Gastrocnemius medialis (tissue), 4 donors: ENCODE results near the gene C1orf198.

Experiments used
- POLR2A ChIP-seq, 2 donors: fragments of 450-650 bp; IDR thresholded peaks; one replicate each; pipeline ENCODE4 v1.6.1; 2017; ENCODE audit warnings: antibody characterized with exemption in 2 of 2, mild to moderate bottlenecking in 2 of 2, moderate library complexity in 2 of 2
- TF ChIP-seq, protein P1 (sequence below), 5 experiments: fragments of 450-650 bp in 3 of 5; fragments of 200-600 bp in 2 of 5; sonication (generic) in 2 of 5; IDR thresholded peaks in 4 of 5; conservative IDR thresholded peaks in 1 of 5; 1 replicate in 4 of 5; 2 replicates in 1 of 5; pipeline ENCODE4 v1.5.1; 2016 to 2019; ENCODE audit warnings: antibody characterized with exemption in 5 of 5, mild to moderate bottlenecking in 3 of 5, moderate library complexity in 3 of 5

- TF ChIP-seq, protein P1, sequence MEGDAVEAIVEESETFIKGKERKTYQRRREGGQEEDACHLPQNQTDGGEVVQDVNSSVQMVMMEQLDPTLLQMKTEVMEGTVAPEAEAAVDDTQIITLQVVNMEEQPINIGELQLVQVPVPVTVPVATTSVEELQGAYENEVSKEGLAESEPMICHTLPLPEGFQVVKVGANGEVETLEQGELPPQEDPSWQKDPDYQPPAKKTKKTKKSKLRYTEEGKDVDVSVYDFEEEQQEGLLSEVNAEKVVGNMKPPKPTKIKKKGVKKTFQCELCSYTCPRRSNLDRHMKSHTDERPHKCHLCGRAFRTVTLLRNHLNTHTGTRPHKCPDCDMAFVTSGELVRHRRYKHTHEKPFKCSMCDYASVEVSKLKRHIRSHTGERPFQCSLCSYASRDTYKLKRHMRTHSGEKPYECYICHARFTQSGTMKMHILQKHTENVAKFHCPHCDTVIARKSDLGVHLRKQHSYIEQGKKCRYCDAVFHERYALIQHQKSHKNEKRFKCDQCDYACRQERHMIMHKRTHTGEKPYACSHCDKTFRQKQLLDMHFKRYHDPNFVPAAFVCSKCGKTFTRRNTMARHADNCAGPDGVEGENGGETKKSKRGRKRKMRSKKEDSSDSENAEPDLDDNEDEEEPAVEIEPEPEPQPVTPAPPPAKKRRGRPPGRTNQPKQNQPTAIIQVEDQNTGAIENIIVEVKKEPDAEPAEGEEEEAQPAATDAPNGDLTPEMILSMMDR (IDR thresholded peaks at IDR 0.05 in 4 of 5, conservative IDR thresholded peaks at IDR 0.05 in 1 of 5): no peak
- TF ChIP-seq POLR2A (IDR thresholded peaks at IDR 0.05): no peak
These were observed 74.9 kb downstream of the C1orf198 start for GRCh38 chr1:230793463-230793745.
